A673 (cell line): ENCODE data around the gene ALOX15B.

Experiments
- CTCF ChIP-seq: fragments of 300-800, 200-600 bp; sonication (generic); conservative IDR thresholded peaks from 2 replicates; pipeline ENCODE4 v1.5.1; 2017; ENCODE audit warnings: low read depth, mild to moderate bottlenecking, antibody characterized with exemption, low read length, moderate library complexity, mixed read lengths
- EZH2 ChIP-seq: fragments of 200-600 bp; sonication (generic); IDR thresholded peaks from 2 replicates; pipeline ENCODE4 v1.6.1; 2017; ENCODE audit warnings: borderline replicate concordance, low read depth, mild to moderate bottlenecking, mixed read lengths, antibody characterized with exemption, low read length; ENCODE audit not compliant: poor library complexity, severe bottlenecking

DNA sequence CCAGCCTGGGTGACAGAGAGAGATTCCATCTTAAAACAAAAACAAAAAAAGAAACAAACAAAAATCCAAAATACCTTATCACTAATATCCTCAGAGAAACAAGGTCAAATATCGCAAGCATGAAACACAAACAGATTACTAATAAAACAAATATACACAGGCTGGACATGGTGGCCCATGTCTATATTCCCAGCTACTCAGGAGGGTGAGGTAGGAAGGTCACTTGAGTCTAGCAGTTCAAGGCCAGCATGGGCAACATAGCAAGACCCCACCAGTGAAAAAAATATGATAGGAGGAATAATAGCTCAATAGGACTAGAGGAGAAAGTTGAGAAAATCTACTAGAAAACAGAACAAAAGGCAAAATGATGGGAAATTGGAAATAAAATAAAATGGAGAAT lies 6.9 kb upstream of the ALOX15B start:
- TF ChIP-seq EZH2, result no peak
- TF ChIP-seq CTCF, result no peak
